ENCODE measurements around the gene COTL1.

COTL1 gene

DNA sequence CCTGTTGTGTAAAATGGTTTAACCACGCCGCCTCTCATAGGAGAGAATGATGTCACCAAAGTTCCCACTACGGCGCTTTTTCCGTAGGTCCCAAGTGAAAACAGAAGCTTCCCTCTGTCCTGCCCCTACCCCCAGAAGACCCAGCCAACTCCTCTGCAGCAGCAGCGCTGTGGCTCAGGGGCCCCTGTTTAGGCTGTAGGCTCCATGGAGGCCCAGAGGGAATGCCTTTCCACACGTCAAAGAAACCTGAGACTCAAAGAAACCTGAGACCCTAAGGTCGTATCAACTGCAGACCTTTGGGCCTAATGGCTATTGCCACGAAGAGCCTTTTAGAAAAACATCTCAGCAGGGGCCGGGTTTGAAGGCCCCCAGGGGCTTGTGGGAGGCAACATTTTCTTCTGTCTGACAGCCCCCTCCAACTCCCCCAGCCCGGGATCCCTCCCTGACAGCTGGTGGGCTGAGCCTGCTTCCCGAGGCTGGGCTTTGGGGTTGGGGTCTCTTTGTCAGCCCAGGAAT lies 70.3 kb downstream of the COTL1 start:
- no peak for DNase-seq

GRCh38 chr16:84546669-84547545 lies 71.0 kb downstream of the COTL1 start:
- no peak for DNase-seq

DNA sequence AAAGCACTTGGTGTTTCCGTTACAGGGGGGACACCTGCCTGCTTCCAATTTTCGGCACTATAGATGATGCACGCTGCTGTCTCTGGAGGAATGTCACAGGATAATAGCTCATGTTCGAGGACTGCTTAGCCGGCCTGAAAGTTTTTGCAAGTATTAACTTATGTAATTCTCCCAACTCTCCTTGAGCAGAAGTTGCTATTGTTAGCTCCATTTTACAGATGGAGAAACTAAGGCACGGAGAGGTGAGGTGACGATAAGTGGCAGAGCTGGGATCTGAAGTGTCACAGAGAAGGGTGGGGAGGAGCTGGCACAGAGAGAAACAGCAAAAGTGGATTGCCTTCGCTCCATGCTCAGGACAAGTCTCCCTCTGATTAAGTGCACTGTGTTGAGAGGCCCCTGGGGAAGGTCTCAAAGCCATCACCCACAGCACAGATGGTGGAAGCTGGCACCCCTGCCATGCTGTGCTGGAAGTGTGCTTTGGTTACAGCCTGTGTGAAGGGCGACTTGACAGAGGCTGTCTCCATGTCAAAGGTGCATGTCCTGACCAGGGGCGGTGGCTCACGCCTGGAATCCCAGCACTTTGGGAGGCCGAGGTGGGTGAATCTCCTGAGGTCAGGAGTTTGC lies 72.7 kb downstream of the COTL1 start:
- DNase-seq = no peak

DNA sequence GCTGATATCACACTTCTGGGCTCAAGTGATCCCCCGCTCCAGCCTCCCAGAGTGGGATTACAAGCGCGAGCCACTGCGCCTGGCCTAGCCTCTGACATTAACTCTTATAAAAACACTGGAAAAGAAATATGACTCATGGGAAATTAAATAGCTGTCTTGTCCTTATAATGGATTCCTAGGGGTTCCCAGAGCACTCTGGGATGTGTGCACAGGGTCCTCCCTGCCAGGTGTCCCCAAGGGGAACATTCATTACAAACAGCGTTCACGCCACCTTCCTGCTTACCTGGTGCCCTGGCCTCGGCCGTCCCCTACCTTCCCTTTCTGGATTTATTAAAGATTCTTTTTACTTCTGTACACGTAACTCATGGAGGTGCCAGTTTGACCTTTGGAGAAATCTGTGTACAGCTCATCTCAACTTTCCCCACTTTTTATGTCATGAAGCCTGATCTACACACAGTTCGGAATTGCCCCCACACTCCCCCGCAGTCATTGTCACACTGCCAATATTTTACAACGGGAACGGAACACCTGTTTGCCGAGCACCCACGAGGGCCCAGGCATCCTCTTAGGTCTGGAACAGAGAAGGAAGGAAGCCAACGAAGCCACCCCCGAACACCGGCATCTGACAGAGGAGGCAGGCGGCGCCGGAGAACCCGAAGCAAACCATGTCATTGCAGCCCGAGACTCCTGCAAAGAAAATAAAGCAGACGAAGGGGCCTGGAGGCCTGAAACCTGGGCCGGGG lies 73.7 kb downstream of the COTL1 start:
- DNase-seq = no peak

DNA sequence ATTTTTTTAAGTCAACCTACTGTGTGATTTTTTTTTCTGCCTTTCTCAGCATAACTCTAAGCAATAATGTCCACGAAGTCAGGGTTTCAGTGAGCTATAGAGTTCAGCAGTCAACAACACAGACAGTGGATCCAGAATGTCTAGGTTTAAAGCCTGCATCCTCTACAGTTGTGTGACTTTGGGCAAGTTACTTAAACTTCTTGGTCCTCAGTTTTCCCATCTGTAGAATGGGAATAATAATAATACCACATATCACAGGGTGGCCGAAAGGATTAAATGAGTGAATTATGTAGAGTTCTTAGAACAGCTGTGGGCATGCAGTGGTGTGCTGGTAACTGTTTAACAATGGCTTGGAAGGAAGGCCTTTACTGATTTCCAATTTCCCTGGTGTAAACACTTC lies 74.6 kb downstream of the COTL1 start:
- DNase-seq = no peak

DNA sequence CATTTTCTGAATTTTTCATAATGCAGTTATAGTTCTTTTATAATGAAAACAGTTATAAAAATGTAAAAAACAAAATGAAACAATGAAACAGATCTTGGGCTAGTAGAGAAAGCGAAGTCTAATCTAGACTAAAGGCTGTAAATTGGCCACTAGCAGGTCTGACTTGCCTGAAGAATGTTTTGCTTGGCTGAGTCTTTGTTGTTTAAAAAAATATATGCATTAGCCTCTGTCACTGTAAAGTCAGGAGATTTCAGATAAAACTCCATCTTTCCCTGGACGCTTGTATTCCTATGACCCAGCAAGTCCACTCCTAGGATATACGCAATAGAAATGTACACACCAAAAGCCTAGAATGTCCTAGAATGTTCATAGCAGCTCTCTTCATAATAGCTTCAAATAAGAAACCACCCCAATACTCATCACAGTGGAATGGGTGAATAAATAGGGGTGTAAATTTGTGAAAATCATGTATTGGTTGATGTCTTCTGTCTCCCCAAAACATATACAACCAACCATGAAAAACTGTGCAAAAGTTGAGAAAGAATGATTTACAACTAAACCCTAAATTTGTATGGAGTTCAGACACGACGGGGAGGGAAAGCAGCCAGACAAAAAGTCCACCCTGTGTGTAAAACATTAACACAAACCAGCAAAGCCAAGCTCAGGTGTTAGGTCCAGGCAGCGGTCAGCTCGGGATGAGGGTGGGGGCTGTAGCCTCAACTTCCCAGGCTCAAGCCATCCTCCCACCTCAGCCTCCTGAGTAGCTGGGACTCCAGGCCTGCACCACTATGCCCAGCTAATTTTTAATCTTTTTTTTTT lies 75.7 kb downstream of the COTL1 start:
- no peak for DNase-seq

DNA sequence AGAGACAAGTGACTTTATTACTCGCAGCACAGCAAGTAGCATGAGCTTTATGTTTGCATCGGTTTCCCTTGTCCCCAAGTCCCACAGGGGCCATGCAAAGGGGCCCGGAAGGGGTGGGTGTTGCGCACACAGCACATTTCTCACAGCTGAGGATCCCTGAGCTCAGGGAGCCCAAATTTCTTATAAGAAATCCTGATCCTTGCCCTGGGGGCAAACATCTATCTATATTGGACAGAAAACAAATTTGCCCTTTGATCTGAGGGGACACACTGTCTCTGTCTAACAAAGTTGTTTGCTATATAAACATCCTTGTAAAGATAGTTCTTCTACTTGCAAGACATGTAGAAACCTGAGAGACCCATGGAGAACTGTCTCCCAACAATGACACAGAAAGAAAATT lies 77.7 kb downstream of the COTL1 start:
- no peak for DNase-seq

- no peak for DNase-seq
Measured at GRCh38 chr16:84538222-84538840, 79.5 kb downstream of the COTL1 start.

DNA sequence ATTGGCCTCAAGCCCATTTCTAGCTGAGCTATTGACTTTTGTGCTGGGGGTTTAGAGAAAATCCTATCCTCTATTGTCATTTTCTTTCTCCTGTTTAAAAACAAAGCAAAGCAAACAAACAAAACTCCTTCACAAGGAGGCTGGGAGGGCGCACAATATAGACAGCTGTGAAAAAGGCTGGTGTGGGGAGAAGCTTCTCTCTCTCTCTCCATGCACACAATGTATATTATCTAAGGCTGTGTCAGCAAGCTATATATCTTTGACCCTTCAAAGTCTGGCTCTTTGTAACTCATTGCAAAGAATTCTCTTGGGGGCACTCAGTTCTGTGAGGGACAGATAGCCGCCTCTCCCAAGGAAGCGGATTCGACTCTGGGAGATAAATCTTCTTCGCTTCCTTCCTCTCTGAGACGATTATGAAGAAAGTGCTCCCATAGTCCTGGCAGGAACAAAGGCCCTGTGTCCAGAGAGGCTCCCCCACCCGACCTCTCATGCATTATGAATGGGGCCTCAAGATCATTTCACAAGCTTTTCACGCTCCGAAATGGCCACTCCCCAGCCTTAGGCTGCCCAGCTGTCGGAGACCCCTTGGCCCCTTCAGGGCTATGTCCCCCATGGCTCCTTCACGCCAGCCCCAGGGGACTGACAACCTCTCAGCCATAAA lies 80.3 kb downstream of the COTL1 start:
- DNase-seq = no peak

DNA sequence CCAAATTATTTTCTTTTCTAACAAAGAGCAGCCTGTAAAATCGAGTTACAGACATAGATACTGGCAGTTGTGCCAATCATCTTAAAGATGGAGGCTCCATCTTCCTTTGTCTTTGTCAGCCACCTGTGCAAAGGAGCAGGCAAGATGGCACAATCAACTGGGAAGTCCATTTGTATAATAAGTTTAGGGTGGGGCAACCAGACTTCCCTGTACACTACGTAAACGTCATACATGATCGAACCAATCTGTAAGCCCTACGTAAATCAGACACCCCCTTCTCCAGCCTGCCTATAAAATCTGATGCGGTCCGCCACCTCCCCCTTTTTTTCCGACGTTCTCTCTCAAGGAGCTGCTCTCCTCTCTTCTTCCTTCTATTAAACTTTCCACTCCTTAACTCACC lies 82.0 kb downstream of the COTL1 start:
- no peak for DNase-seq

GRCh38 chr16:84535408-84535807 lies 82.5 kb downstream of the COTL1 start:
- DNase-seq = no peak

DNA sequence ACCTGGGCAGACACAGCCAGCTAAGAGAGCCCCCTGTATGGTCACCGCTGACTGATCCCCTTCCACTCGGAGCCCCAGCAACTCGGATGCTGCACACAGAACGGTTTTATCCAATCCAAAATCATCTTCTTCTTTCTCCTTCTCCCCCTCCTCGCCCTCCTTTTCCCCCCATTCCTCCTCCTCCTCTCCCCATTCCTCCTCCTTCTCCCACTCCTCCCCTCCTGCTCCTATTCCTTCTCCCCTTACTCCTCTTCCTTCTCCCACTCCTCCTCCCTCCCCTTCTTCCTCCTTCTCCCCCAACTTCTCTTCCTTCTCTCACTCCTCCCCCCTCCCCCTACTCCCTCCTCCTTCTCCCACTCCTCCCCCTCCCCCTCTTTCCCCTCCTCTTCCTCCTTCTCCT lies 83.1 kb downstream of the COTL1 start:
- no peak for DNase-seq

DNA sequence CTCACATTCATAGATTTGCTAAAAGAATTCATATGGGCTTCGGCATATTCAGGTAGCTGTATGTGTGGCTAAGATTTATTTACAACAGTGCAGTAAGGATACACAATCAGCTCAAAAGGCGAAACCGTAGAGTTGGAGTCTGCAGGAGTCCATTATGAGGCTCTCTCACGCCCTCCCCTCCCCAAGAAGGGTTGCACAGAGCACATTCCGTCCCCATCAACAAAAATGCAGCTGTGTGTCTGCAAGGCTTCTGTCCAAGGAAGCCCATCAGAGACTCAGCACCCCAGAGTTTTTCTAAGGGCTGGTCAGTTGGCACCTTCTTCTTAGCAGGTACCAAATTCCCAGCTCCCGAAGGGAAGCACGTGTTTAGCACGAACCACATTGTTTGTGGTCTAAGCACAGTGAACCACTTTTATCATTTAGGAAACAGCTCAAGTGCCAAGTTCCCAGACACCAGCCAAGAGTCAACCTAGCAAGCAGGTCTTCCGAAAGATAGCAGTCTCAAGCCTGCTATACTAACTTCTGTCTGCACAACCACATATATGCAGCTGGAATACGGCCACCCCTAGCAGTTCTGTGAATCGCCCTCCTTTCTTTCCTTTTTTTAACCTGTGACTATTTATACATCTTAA lies 84.9 kb downstream of the COTL1 start:
- no peak for DNase-seq

DNA sequence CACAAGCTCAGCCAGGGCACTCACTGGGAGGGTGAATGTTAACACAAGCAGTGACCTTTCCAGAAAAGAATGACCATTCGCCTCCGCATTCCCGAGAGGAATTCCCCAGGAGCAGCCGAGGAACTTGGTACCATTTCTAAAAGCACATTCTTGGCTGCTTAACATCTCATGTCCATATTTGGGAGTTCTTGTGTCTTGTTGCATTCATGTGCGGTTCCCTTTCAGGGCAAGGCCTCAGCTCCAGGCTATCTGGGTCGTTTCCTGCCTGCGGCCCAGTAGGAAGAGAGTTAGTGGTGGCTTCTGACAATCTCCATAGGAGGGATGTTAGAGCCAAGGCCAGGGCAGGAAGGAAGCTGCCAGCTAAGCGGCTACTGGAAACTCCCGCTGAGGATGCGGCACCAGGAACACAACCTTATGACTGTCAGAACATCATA lies 85.6 kb downstream of the COTL1 start:
- DNase-seq = no peak

DNA sequence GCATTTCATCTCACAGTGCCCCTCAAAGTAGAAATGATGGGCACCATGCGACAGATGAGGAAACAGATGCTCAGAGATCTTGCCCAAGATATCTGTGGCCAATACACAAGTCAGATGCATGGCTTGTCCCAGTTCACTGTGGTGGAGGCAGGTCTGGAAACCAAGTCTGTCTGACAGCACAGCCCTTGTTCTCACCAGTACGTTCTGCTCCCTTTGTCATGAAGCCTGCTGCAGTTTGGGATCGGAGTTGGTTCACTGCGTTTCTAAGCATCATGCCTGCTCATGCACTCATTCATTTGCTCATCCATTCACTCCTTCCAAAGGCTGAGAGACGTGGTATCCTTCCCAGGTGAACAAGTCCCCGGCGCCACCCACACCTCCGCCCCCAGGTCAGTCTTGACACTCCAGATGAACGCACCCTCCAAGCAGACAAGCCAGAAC lies 86.2 kb downstream of the COTL1 start:
- DNase-seq = no peak

DNA sequence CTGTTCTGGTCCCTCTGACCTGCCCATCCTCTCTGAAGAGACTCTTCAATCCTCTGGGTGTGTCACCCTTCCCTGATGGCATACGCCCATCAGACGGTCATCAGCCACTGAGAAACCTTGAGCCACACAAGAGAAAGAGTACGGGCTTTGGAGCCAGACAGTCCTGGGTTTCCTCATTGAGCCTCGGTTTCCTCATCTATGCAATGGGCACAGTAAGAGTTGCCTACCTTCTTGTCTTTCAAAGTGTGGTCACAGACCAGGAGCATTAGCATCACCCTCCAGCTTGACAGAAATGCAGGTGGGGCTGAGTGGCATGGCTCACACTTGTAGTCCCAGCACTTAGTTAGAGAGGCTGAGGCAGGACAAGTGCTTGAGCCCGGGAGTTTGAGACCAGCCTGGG lies 87.3 kb downstream of the COTL1 start:
- DNase-seq = no peak

DNA sequence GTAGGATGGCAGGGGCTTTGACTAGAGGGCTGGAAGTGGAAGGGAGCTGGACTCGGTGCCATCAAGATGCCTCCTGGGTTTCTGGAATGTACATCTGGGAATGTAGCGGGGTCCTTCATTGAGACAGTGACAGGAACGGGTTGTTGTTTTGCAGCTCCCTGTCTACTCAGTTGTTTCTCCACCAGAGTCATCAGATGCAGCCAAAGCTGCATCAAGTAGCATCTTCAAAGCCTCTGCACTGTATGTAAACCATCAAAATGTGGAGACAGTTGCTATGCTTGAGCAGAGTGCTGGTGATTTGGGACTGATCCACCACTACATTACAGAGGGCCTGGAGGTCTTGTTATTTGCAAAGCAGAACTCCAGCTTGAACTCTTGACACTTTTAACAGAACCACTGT lies 88.3 kb downstream of the COTL1 start:
- DNase-seq = no peak

- DNase-seq = no peak
Measured at GRCh38 chr16:84528322-84528721, 89.6 kb downstream of the COTL1 start.

DNA sequence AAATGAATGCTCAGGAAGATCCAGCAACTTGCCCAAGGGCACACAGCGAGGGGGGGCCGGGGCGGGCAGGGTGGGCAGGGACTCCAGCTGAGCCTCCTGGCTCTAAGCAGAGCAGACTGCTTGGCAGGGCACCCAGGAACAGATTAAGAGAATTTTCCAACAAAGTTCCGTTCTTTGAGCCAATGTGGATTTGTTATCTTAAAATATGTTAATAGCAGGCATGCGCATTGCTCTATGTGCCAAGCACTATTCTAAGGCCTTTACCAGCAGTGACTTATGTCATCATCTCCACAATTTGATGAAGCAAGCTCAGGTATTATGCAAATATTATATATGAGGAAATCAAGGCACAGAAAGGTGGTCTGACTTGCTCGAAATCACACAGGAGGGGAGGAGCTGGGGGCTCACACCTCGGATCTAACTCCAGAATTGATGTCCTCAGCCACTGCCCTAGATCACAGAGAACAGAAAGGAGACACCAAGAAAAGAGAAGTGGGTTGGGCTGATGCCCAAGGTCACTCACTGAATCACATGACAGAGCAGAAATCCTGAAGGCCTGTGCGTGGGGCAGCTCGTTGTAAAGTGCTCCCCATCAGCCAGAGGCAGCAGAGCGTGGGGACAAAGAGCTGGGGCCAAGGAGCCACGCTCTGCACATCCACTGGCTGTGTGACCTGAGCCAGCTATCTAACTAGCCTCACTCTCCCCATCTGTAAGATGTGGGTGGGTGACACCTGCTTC lies 90.2 kb downstream of the COTL1 start:
- DNase-seq = no peak

DNA sequence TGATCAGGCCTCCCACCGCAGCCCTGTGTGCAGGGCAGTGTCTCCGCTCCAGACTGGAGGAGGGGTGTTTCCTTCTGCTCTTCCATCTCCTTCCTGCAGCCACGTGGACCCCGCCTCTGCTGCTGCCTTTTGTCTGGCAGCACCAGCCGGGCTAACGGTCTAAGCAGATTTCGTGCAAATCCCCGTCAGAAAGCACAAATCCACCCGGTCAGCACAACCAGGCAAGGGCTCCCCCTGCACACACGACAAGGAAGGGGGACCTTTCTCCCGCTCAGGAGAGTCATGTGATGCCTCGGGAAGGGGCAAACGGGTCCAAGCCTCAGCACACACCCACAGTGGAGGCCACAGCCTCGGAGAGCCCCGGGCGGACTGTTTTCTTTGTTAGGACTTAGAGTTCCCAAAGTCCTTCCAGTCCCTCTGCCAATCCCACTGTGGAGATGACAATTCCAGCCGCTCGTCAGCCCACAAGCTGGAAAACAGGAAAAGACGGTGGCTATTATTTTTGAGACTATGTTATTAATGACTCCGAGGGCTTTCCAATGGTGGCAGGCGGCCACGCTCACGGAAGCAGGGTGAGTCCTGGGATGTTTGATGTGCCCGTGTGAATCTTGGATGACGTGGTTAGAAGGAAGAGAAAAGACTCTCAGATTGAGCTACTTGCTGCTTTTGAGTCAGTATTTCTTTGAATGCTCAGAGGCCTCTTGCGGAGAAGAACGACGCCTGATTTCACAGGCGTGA lies 90.9 kb downstream of the COTL1 start:
- no peak for DNase-seq

Data from NCI-H2227 treated with DMSO at 0.1 percent for 48 hours (cell line).